Spleen (tissue), 13 donors: Measurements from ENCODE around the gene ZNF844. TPM values are rescaled to one million over a fixed set of nuclear protein-coding genes. Genes with fewer than 3 reads are reported as not detected.
A peak's percentile ranks its signal among the peaks of the same experiment; 100 is the strongest.

Experiments
- DNase-seq: peaks from one replicate; pipeline ENCODE4 v3.0.0-alpha.2; 2020
- H3K27ac ChIP-seq, 8 donors: fragments of 200-600 bp; sonication (generic) in 7 of 8; 1 replicate in 4 of 8; 2 replicates in 4 of 8; pipeline versions ENCODE4 v1.5.0 to v1.8.0; 2016 to 2021; ENCODE audit warnings: inconsistent platforms in 4 of 8, mild to moderate bottlenecking in 4 of 8, moderate library complexity in 1 of 8
- H3K27me3 ChIP-seq, 7 donors: fragments of 200-600 bp; sonication (generic) in 6 of 7; replicated peaks in 1 of 7; 1 replicate in 4 of 7; 2 replicates in 3 of 7; pipeline versions ENCODE4 v1.5.0 to v1.8.0; 2016 to 2021; ENCODE audit warnings: inconsistent platforms in 3 of 7, mild to moderate bottlenecking in 1 of 7
- H3K36me3 ChIP-seq, 6 donors: fragments of 200-600 bp; sonication (generic) in 5 of 6; 1 replicate in 4 of 6; 2 replicates in 2 of 6; pipeline versions ENCODE4 v1.5.0 to v1.8.0; 2016 to 2021; ENCODE audit warnings: inconsistent platforms in 2 of 6
- H3K4me1 ChIP-seq, 6 donors: fragments of 200-600 bp; sonication (generic) in 5 of 6; 1 replicate in 3 of 6; 2 replicates in 3 of 6; pipeline versions ENCODE4 v1.5.0 to v1.8.0; 2016 to 2021; ENCODE audit warnings: inconsistent platforms in 3 of 6
- H3K4me3 ChIP-seq, 8 donors: fragments of 200-600 bp; sonication (generic) in 7 of 8; 1 replicate in 4 of 8; 2 replicates in 4 of 8; pipeline versions ENCODE4 v1.5.0 to v1.8.0; 2016 to 2021; ENCODE audit warnings: inconsistent platforms in 4 of 8, mild to moderate bottlenecking in 4 of 8, moderate library complexity in 2 of 8
- H3K9me3 ChIP-seq, 8 donors: fragments of 200-600 bp; sonication (generic) in 7 of 8; 1 replicate in 4 of 8; 2 replicates in 4 of 8; pipeline versions ENCODE4 v1.5.0 to v1.8.0; 2016 to 2021; ENCODE audit warnings: inconsistent platforms in 4 of 8
- POLR2A ChIP-seq, 3 donors: fragments of 450-650 bp; IDR thresholded peaks; one replicate each; pipeline ENCODE4 v1.5.1; 2017; ENCODE audit warnings: antibody characterized with exemption in 3 of 3, mild to moderate bottlenecking in 1 of 3
- POLR2AphosphoS5 ChIP-seq, 3 donors: sonication (generic); formaldehyde crosslinking; IDR thresholded peaks; one replicate each; pipeline ENCODE4 v1.5.1; 2017; ENCODE audit warnings: antibody characterized with exemption in 3 of 3
- WGBS, 5 donors: extraction: QIAGEN DNeasy Blood & Tissue Kit in 3 of 5; methylation state at CpG; one replicate each; pipeline versions ENCODE4 v1.1.5 to v1.1.7; 2013 to 2018; 5-methylcytosine and 5-hydroxymethylcytosine counted together
- intact Hi-C: fragments of 100-400 bp; cut with DNase I; formaldehyde crosslinking; loops from one replicate; pipeline ENCODE4 v1.15.0; 2023; ENCODE audit warnings: low total_unique reads
- long read RNA-seq, 2 donors: transcript quantifications; one replicate each; lab custom pipeline, GENCODE V29; 2026
- polyA plus RNA-seq, 3 donors: library from polyadenylated mRNA; stranded (reverse); fragments of 200-250 nt; gene quantifications; one replicate each; pipeline ENCODE4 v1.2.1, GENCODE V29; 2013
- total RNA-seq, 7 donors: library from RNA; depleted of rRNA in 3 of 7; stranded (reverse); fragments of >200 nt in 3 of 7; fragmentation: NEBNext Ultra II Directional in 4 of 7; extraction: Animal tissue kit (Norgen Biotek cat#: 25700) in 4 of 7; gene quantifications; one replicate each; pipeline versions ENCODE4 v1.1.0 to v1.2.1, GENCODE V29; 2016 to 2021
- TF ChIP-seq, protein P1 (sequence below), 11 experiments: fragments of 200-600 bp in 7 of 11; fragments of 450-650 bp in 4 of 11; sonication (generic) in 4 of 11; IDR thresholded peaks in 8 of 11; conservative IDR thresholded peaks in 3 of 11; 1 replicate in 7 of 11; 2 replicates in 4 of 11; pipeline versions ENCODE4 v1.4.0 to v1.8.0; 2016 to 2021; ENCODE audit warnings: antibody characterized with exemption in 11 of 11, inconsistent platforms in 4 of 11, mild to moderate bottlenecking in 1 of 11
- donor health status: healthy with polysubstance abuse.
- donor health status: DM: no; HTN: no; CAD: no; lungs with moderate emphysema.
- donor health status: DM: no; HTN: no; CAD: no.
- donor health status: Bipolar disorder and iron deficiency.
- donor health status: healthy.
- donor health status: DM: no; HTN: no; CAD: no.
- donor health status: DM: yes; HTN: yes; CAD: no.

The ZNF844 gene
- total RNA-seq, result 10 to 100 TPM in 3 of 7 donors, 1 to 10 TPM in 4; 7.1 to 14.5 (median 9.9) TPM
- 1 to 10 TPM; 2.0 to 3.9 (median 2.7) TPM for polyA plus RNA-seq
- long read RNA-seq, donor 1, full-length matches to known transcripts, result 4 of 16 reads
- long read RNA-seq, donor 1, partial matches to known transcripts, result 12 of 16 reads
- long read RNA-seq, donor 1, other reads (novel, unspliced or antisense), result 0 of 16 reads
- long read RNA-seq, donor 2, partial matches to known transcripts, result 6 of 6 reads
- long read RNA-seq, donor 2, other reads (novel, unspliced or antisense), result 0 of 6 reads

DNA sequence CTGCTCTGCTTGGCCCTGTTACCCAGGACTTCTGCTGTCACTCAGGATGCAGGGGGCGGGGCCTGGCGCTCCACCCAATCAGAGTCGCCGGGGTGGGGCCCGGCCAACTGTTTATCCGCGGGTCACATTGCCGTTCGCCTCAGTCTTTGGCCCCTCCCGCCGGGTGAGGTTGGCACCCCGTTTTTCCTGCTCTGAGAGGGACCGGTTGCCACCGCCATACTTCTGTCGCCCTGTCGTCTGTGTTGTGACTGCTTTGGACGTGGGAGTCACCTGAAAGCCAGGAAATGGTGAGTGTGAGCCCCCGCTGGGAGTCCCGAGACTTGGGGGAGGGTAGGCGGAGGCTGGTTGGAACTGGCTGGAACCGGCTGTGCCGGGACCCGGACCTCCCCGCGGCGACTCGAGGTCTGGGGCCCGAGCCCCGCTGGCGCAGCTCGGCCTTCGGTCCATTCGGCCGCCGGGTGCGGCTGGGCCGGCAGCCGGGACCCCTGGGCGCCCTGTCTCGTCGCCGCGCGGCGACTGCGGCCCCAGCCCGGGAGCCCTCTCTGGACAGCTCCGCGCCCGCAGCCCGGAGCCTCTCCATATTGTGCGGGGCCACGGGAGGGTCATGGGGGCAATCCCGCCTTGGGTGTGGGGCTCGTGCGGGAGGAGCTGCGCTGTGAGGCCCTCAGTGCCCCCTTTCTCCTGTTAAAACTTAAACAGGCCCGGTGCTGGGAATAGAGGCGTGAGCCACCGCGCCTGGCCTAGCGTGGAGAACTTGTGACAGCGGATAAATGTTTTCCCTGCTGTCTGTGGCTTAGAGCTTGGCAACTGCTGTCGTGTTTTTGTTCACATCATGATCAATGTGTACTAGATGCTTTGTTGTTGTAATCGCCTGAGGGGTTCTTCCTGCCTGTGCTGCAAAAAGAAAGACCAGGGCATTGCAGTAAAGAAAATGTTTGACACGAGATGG lies at the start of gene ZNF844:
Gene ZNF844, plus strand, starts transcription at position 142 of the 949 bp plus-strand sequence. Its CDS starts 143 bp downstream, at position 285.
- Histone ChIP-seq H3K27me3 (no peaks in the 10 kb centered on the region), H3K36me3 (peaks cover 0 to 26% (median 5%) of the 10 kb centered on the region in 6 donors), H3K27ac (peak within 1 kb of the TSS; percentile 75 to 94 (median 92)), H3K4me1 (peaks cover 0 to 30% (median 13%) of the 10 kb centered on the region in 6 donors), H3K9me3 (peaks cover 0 to 45% (median 34%) of the 10 kb centered on the region in 8 donors), H3K4me3 (peak within 1 kb of the TSS; percentile 42 to 79 (median 69))
- TF ChIP-seq, protein P1, sequence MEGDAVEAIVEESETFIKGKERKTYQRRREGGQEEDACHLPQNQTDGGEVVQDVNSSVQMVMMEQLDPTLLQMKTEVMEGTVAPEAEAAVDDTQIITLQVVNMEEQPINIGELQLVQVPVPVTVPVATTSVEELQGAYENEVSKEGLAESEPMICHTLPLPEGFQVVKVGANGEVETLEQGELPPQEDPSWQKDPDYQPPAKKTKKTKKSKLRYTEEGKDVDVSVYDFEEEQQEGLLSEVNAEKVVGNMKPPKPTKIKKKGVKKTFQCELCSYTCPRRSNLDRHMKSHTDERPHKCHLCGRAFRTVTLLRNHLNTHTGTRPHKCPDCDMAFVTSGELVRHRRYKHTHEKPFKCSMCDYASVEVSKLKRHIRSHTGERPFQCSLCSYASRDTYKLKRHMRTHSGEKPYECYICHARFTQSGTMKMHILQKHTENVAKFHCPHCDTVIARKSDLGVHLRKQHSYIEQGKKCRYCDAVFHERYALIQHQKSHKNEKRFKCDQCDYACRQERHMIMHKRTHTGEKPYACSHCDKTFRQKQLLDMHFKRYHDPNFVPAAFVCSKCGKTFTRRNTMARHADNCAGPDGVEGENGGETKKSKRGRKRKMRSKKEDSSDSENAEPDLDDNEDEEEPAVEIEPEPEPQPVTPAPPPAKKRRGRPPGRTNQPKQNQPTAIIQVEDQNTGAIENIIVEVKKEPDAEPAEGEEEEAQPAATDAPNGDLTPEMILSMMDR (IDR thresholded peaks at IDR 0.05 in 8 of 11, conservative IDR thresholded peaks at IDR 0.05 in 3 of 11), result peak in 2 of 11 experiments; percentile 7 to 13
- TF ChIP-seq POLR2A (IDR thresholded peaks at IDR 0.05) (peak in 2 of 3 donors; percentile 79 to 88), POLR2AphosphoS5 (IDR thresholded peaks at IDR 0.05) (peak; percentile 97 to 99 (median 99))
- intact Hi-C loops, result no loop called here
- 2 to 10% (median 3%) methylated on average over 18 to 66 of the region's 66 CpGs for WGBS, 5 donors
- DNase-seq, result peak; percentile 96

- Histone ChIP-seq H3K4me3 (peak overlapping the region in 1 of 8 donors; percentile 19), H3K36me3 (peaks cover 2 to 99% (median 55%) of the 10 kb centered on the region in 6 donors), H3K9me3 (peaks cover 28 to 100% (median 100%) of the 10 kb centered on the region in 8 donors), H3K4me1 (no peaks in the 10 kb centered on the region), H3K27me3 (no peaks in the 10 kb centered on the region), H3K27ac (no peak overlapping the region)
- TF ChIP-seq, protein P1 (IDR thresholded peaks at IDR 0.05 in 8 of 11, conservative IDR thresholded peaks at IDR 0.05 in 3 of 11), result no peak
- no peak for TF ChIP-seq POLR2A (IDR thresholded peaks at IDR 0.05)
- no peak for TF ChIP-seq POLR2AphosphoS5 (IDR thresholded peaks at IDR 0.05)
- 93 to 98% (median 97%) methylated on average over 9 of the region's 9 CpGs for WGBS, 5 donors
- no peak for DNase-seq
- intact Hi-C loops, result no loop called here
Measured at GRCh38 chr19:12015015-12015752, 49.3 kb upstream of the ZNF844 start.

DNA sequence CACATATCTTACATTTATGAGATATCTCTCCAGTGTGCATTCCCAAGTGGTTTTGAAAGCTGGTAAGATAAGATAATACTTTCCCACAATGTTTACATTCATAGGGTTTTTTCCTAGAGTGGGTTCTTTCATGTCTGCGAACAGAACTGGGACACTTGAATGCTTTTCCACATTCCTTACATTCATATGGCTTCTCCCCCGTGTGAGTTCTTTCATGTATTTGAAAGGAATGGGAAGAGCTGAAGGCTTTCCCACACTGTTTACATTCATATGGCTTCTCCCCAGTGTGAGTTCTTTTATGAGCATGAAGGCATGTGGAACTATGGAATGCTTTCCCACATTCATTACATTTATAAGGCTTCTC lies 48.8 kb upstream of the ZNF844 start:
- DNase-seq, result no peak
- Histone ChIP-seq H3K27ac (no peak overlapping the region), H3K9me3 (peaks cover 28 to 100% (median 100%) of the 10 kb centered on the region in 8 donors), H3K4me1 (no peaks in the 10 kb centered on the region), H3K27me3 (no peaks in the 10 kb centered on the region), H3K4me3 (no peak overlapping the region), H3K36me3 (peaks cover 2 to 95% (median 55%) of the 10 kb centered on the region in 6 donors)
- intact Hi-C loops, result no loop called here
- 92 to 95% (median 94%) methylated on average over 2 of the region's 2 CpGs for WGBS, 5 donors
- TF ChIP-seq POLR2A (IDR thresholded peaks at IDR 0.05) (no peak), POLR2AphosphoS5 (IDR thresholded peaks at IDR 0.05) (no peak)
- TF ChIP-seq, protein P1 (IDR thresholded peaks at IDR 0.05 in 8 of 11, conservative IDR thresholded peaks at IDR 0.05 in 3 of 11), result no peak
